H7 (cell line): Measurements from ENCODE around the gene NGLY1. TPM values are rescaled to one million over a fixed set of nuclear protein-coding genes. Genes with fewer than 3 reads are reported as not detected.

Experiments used
- DNase-seq: peaks from one replicate; pipeline ENCODE4 v3.0.0; 2012
- H3K27me3 ChIP-seq: 2 replicates; pipeline ENCODE4 v1.6.0; 2011; ENCODE audit warnings: mild to moderate bottlenecking, low read length; ENCODE audit not compliant: control insufficient read depth, insufficient read depth
- H3K36me3 ChIP-seq: replicated peaks from 2 replicates; pipeline ENCODE4 v1.5.1; 2011; ENCODE audit warnings: low read length; ENCODE audit not compliant: control insufficient read depth, insufficient read depth
- H3K4me3 ChIP-seq: 2 replicates; pipeline ENCODE4 v1.5.1; 2011; ENCODE audit warnings: low read depth, mild to moderate bottlenecking, control low read depth, low read length, moderate library complexity; ENCODE audit not compliant: insufficient read depth
- total RNA-seq: library from RNA; depleted of rRNA; stranded (reverse); fragments of >200 nt; shearing (Covaris generic); gene quantifications from 2 replicates; pipeline ENCODE4 v1.2.3, GENCODE V29; 2014; rRNA removed

Gene NGLY1
- total RNA-seq, 1 experiment from 2014 or later, result 29.8 TPM

DNA sequence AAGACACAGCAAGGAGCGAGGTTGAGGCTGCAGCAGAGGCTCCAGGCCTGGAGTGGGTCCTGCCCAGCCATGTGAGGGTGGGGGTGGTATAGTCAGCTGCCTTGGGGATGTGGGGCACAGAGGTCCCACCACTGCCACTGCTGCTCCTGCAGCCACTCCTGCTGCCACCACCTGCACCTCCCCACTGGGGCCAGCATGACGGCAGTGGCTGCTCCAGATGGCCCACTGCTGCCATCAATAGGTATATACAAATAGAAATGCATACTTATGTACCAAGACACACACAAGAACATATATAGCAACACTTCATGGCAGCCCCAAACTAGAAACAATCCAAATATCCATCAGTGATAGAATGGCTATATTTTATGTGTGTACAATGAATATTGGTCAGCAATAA is 108.6 kb downstream of the NGLY1 start:
- no peaks in the 10 kb centered on the region for H3K36me3 ChIP-seq
- no peak for DNase-seq
- H3K4me3 ChIP-seq, result no peak overlapping the region
- H3K27me3 ChIP-seq, result no peaks in the 10 kb centered on the region

DNA sequence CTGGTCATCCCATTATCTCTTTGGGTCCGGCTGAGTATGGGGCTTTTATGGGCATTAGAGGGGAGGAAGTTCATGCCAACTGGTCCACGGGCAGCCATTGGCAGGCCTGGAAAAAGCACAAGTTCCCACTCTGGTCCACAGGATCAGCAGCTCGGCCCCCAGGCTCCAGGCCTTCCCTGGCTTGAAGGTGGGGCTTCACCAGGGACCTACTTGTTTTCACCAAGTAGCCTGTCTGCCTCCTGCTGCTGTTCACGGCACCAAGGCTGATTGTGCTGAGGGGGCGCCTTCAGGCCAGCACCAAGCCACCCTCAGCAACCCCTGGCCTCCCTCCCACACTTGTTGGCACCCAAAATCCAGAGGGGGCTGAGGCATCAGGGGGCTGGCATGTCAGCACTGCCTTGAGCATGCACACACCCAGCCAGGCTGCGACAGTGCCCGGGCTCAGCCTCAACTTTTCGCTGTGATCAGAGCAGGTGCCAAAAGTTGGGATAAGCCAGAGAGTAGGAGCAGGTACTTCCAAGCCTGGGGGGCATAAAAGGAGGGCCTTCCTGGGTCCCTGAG is 109.4 kb downstream of the NGLY1 start:
- no peak overlapping the region for H3K4me3 ChIP-seq
- no peak for DNase-seq
- H3K27me3 ChIP-seq, result no peaks in the 10 kb centered on the region
- H3K36me3 ChIP-seq, result no peaks in the 10 kb centered on the region

Other genes with a start within 250 kb of the NGLY1 start
- 81.2 and 151 TPM in 2 replicates for gene TOP2B, start 118.5 kb downstream of the NGLY1 start, total RNA-seq
- gene OXSM, start 6.6 kb upstream of the NGLY1 start, total RNA-seq, result 6.6 and 7.3 TPM in 2 replicates